ENCODE data around the gene HOXA6. TPM values are rescaled to one million over a fixed set of nuclear protein-coding genes. Genes with fewer than 3 reads are reported as not detected.

Gene HOXA6
- total and polyA plus RNA-seq, 2 donors (not counting 3 experiments of a cell fraction or from before 2014, with no cell fraction given) = 10.0 to 20.7 TPM

- no peaks in the 10 kb centered on the region for H3K27me3 ChIP-seq (ENCODE audit: control insufficient read depth in 2 of 2, insufficient read depth in 2 of 2, low read length in 2 of 2)
- no peak overlapping the region for H2AFZ ChIP-seq (ENCODE audit: low read depth, low read length)
- H3K9me3 ChIP-seq (replicated peaks; ENCODE audit: control insufficient read depth, insufficient read depth, low read length) = no peaks in the 10 kb centered on the region
- H3K27ac ChIP-seq (ENCODE audit: insufficient read depth, low read depth, low read length) = peak overlapping the region; percentile 82
- BruUV-seq (replicated peaks) = no TSS peak
- CTCF ChIA-PET = interaction anchor here (0.9 to 7.0 kb wide), 14 partner anchors 11 to 773 kb away, joined by 3 to 72 read pairs (median 11); partner anchors contain the start of genes HOXA4 and HOXA7
- dilution Hi-C loops (cut with MboI; ENCODE audit: extremely low pct_ligation_motif_present, low sequenced_read_pairs) = no loop called here
- no peaks in the 10 kb centered on the region for H4K20me1 ChIP-seq (replicated peaks; ENCODE audit: control insufficient read depth, extremely low read depth, insufficient read depth, low read length)
- H3K9ac ChIP-seq (replicated peaks; ENCODE audit: extremely low read depth, insufficient read depth, low read length) = peak overlapping the region; percentile 84
- H3K4me1 ChIP-seq (ENCODE audit: control insufficient read depth, extremely low read depth, insufficient read depth, low read length) = peaks cover 76% of the 10 kb centered on the region
- intact Hi-C loops (cut with micrococcal nuclease) = loop anchor here (2.0 to 5.0 kb wide), 3 partner anchors 640 to 1285 kb away; no protein-coding TSS in a partner anchor
- TF ChIP-seq POLR2AphosphoS5 (IDR thresholded peaks at IDR 0.05; ENCODE audit: insufficient read depth, low read depth, low read length) (no peak), EZH2 (IDR thresholded peaks at IDR 0.05; ENCODE audit: borderline replicate concordance, low read depth, low read length, severe bottlenecking) (no peak), CTCF (IDR thresholded peaks at IDR 0.05; ENCODE audit: extremely low read depth in 1 of 2, insufficient read depth in 1 of 2, low read depth in 1 of 2, low read length in 2 of 2) (peak; percentile 23 to 35)
- peaks cover 99% of the 10 kb centered on the region for H3K79me2 ChIP-seq (ENCODE audit: control insufficient read depth, insufficient read depth, low read length)
- FAIRE-seq (peak; percentile 79), DNase-seq (ENCODE audit: low read depth, low spot score) (no peak)
- POLR2A ChIA-PET = interaction anchor here (1.3 to 2.2 kb wide), 3 partner anchors 11 to 43 kb away, joined by 3 to 7 read pairs (median 4); partner anchors contain the start of gene HOXA3
- H3K4me3 ChIP-seq (replicated peaks in 1 of 3; ENCODE audit: insufficient read depth in 1 of 3, low read depth in 1 of 3, low read length in 3 of 3) = peak overlapping the region; percentile 29 to 84 (median 65)
- peak overlapping the region; percentile 92 for H3K4me2 ChIP-seq (ENCODE audit: insufficient read depth, low read length)
- H3K9me1 ChIP-seq (replicated peaks; ENCODE audit: control insufficient read depth, extremely low read depth, insufficient read depth, low read length) = no peaks in the 10 kb centered on the region
- peaks cover 0 to 19% of the 10 kb centered on the region in 2 experiments for H3K36me3 ChIP-seq (ENCODE audit: control insufficient read depth in 2 of 2, extremely low read depth in 1 of 2, insufficient read depth in 2 of 2, low read length in 2 of 2)
These were observed 5.5 kb downstream of the HOXA6 start for GRCh38 chr7:27141923-27142579.

All from endothelial cell of umbilical vein (primary cell).